ENCODE measurements around the gene EPB41L4A.

The EPB41L4A gene

GRCh38 chr5:112308608-112309007 is 110.5 kb downstream of the EPB41L4A start:
- no peak for DNase-seq (ENCODE audit: low spot score)

- no peak for DNase-seq (ENCODE audit: low spot score)
Measured at GRCh38 chr5:112306956-112307355, 112.1 kb downstream of the EPB41L4A start.

DNA sequence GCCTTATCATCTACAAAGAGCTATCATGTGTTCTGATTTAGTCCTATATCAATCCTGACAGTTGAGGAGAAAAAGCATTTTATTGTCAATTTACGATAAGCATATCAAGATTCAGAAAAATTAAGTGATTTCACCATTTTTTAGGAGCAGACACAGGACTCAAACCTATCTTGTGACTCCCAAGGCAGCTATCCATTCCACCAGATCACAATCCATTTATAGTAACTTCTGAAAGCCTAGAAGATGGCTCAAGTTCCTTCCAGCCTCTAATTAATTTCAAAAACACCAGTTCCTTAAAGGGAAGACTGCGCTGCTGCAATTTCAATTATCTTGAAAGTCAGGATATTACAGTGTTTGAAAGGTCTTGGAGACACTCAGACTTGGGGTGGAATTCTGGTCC is 114.3 kb downstream of the EPB41L4A start:
- DNase-seq (ENCODE audit: low spot score) = no peak

GRCh38 chr5:112303685-112304084 is 115.4 kb downstream of the EPB41L4A start:
- DNase-seq (ENCODE audit: low spot score) = no peak

DNA sequence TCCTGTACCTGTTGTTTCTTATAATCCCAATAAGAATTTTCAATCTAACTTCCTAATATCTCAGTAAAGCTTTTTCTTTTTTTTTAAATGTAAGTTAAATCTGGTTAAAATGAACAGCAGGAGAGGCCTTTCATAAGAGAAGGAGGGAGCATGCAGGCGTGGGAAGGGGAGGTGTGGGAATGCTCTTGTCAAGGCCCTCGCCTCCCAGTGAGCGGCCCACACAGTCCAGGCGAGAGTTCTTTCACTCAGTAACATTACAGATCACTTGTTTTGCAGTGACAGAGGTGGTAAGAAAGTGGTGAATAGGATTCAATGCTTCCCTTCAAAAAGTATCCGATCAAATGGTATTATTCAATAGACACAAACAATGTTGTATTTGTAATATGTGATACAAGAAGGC is 125.0 kb downstream of the EPB41L4A start:
- no peak for DNase-seq (ENCODE audit: low spot score)

- DNase-seq (ENCODE audit: low spot score) = no peak
Measured at GRCh38 chr5:112293587-112293986, 125.5 kb downstream of the EPB41L4A start.

GRCh38 chr5:112290691-112291090 is 128.4 kb downstream of the EPB41L4A start:
- no peak for DNase-seq (ENCODE audit: low spot score)

GRCh38 chr5:112289465-112289864 is 129.6 kb downstream of the EPB41L4A start:
- no peak for DNase-seq (ENCODE audit: low spot score)

- DNase-seq (ENCODE audit: low spot score) = no peak
Measured at GRCh38 chr5:112283943-112284929, 134.8 kb downstream of the EPB41L4A start.

- no peak for DNase-seq (ENCODE audit: low spot score)
Measured at GRCh38 chr5:112283034-112283582, 136.0 kb downstream of the EPB41L4A start.

DNA sequence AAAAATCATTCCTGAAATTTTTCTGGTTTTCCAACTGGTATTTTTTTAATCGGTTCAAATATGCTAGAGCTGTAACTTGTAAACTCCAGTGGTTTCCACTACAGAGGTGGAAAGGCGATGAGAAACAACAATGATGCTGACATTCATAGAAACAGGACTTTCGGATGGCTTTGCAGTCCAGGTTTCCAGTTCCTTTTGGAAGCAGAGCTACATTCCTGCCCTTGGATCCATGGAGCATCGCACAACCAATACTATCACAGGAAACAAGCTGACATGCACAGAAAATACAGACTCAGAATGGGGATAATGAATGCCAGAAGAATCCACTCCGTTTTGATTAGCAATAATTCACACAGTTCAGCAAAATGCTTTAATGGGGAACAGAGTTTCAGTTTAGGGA is 140.0 kb downstream of the EPB41L4A start:
- DNase-seq (ENCODE audit: low spot score) = peak; percentile 11

DNA sequence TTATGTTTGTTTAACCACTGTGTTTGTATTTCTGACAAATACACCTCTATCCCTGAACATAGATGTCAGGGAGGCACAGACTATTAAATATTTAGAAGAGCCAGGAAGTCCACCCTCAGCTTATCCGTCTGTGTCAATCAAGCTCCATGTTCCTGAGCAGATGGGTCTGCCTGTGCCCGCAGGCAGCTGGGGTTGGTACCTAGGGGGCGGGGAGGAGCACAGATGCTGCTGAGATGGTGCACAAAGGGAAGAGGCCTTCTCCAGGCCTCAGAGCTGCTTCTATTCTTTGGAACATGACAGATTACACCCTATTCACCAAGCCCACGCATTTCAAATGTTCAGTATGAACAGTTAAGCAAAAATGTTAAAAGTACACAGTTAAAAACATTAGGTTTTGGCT is 142.1 kb downstream of the EPB41L4A start:
- DNase-seq (ENCODE audit: low spot score) = no peak

DNA sequence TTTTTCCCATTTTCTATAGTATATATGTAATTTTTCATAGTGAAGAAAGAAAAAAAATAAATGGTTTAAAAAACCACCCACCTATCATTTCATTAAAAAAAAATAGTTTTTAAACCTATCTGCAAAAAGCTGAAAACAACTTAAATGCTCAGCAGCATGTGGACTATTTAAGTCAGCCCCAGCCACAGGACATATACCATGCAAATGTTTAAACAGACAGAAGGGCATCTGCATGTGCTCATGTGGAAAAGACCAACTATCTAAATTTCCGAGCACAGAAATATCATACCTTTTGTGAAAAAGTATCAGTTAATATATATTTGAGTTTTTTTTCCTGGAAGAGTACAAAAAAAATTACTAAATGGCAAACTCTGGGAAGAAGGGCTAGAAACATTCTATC is 143.4 kb downstream of the EPB41L4A start:
- DNase-seq (ENCODE audit: low spot score) = no peak

DNA sequence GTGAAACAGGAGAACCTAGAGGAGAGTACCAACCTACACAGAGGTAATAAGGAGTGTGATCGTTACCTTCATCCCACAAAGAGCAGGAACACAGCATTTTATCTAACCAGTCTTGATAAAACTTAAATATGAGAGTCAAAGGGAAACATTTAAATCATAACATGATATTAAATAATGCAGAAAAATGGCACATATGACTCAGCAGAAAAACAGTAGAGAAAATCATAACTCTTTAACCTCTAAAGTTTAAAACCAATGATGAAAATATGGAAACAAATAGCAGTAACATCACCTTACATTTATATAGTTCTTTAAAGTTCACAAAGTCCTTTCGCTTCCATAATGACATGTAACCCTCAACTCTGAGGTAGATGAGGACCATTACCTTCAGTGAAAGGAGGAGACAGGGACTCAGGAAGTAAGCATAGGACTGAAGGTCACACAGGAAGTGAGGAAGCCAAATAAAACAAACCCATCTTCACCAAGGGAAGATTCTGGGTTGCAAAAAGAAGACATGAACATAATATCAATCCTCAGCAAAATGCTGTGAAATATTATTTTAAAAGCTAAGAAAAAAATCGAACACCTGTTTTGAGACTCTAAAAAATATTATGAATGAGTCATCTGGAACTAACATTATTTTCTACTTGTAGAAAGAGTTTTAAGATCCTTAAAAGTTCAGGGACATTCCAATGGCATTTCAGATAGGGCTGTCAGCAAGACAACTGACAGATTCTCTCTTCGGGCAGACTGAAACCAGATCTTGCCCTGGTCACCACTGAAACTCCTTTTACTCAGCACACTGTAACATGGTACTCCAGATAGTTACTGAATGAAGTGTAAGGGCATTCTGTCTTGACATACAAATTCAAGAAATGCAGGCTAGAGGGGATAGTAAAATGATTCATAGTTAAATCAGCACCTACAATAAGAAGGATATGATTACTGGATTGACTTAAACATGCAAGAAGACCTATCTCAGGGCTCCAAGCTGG is 148.5 kb downstream of the EPB41L4A start:
- no peak for DNase-seq (ENCODE audit: low spot score)

DNA sequence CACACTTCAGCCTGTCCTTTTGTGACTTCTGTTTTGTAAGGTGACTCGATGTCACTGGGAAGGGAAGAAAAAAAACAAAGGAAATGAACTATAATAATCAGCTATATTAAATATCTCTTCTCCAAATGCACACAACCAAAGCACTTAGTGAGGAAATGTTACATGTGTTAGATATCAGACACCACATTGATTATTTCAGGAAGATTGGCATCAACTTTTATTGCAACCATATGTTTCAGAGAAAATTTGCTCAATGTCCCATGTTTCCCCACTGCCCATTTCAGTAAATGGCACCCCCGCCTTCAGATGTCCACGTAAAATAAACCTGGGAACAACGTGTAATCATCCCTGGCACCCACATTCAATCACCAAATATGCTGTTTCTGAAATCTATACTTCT is 151.8 kb downstream of the EPB41L4A start:
- DNase-seq (ENCODE audit: low spot score) = no peak

DNA sequence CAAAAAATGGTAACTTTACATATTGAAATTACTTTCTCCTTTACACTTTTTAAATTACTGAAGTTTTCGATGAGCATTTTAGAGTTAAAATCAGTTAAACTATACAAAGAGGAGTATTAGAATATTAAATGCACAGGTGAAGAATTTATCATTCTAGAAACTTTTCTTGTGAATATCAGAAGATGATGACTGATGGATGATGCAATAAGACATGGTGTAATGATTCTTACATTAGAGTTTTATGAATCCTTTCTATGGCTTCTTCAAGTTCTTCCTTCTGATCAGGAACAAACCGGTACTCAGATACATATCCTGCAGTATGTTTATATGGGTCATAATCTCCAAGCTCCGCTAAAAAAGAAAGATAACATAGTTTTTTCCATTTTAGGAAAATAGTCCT is 154.4 kb downstream of the EPB41L4A start:
- no peak for DNase-seq (ENCODE audit: low spot score)

GRCh38 chr5:112264151-112264550 is 154.9 kb downstream of the EPB41L4A start:
- no peak for DNase-seq (ENCODE audit: low spot score)

GRCh38 chr5:112263469-112263868 is 155.6 kb downstream of the EPB41L4A start:
- DNase-seq (ENCODE audit: low spot score) = no peak

DNA sequence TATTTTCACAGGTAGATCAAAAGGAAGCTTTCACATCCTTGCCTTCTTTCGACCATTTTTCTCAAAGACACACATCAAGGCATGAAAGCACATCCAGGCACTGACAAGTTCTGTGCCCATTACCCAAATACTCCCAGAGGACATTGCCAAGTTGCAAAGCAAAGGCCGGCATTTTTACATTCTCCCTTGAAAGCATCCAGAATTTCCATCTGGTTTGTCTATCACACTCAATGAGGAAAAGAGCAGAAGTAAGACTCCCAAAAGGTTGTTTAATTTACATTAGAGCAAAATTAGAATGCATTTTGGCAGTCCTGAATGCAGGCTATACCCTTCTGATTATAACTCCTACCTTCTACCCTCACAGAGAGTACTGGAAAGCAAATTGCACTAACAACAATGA is 160.5 kb downstream of the EPB41L4A start:
- no peak for DNase-seq (ENCODE audit: low spot score)

- no peak for DNase-seq (ENCODE audit: low spot score)
Measured at GRCh38 chr5:112257976-112258375, 161.1 kb downstream of the EPB41L4A start.

GRCh38 chr5:112257005-112257404 is 162.1 kb downstream of the EPB41L4A start:
- DNase-seq (ENCODE audit: low spot score) = no peak

- DNase-seq (ENCODE audit: low spot score) = no peak
Measured at GRCh38 chr5:112254303-112254702, 164.8 kb downstream of the EPB41L4A start.
